HG03442 (cell line): ENCODE data around the gene REV1.

Source experiments
- ATAC-seq: cut with Tn5 transposase; IDR thresholded peaks from one replicate; pipeline ENCODE4 v1.9.1; 2021; ENCODE audit warnings: mild to moderate bottlenecking, moderate library complexity; ENCODE audit not compliant: unreplicated experiment

REV1 gene

DNA sequence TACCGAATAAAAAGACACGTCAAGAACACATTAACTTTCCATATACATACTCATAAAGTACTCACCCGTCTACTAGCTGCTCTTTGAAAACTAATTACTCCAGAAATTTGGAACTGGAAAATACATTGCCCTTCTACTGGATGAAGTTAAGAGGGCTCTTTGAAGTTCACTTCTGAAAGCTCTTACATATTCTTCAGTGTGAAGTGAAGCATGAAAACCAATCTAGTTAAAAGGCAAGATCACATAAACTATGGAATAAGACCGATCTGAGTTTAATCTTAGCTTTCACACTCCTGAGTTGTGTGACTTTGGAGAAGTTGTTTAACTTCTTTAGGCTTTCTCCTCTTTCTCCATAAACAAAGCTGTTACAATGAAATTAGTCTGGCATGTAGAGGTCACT, 38.5 kb downstream of the REV1 start:
- ATAC-seq: no peak

DNA sequence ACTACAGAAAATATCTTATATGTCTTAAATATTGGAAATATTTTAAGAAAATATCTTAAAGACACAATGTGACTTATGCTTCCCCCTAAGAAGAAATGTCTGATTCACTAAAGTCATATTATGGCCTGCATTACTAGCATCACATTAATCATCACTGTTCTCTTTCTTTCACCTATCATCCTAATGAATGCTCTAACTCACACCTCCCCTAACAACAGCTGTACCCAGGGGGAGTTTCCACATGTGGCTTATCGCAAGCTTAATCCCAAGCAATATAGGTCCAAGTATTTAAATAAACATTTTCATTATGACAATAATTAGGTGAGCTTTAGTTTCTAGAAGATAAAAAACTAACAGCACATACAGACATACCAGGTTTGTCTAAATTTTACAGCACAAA, 39.6 kb downstream of the REV1 start:
- ATAC-seq: no peak

DNA sequence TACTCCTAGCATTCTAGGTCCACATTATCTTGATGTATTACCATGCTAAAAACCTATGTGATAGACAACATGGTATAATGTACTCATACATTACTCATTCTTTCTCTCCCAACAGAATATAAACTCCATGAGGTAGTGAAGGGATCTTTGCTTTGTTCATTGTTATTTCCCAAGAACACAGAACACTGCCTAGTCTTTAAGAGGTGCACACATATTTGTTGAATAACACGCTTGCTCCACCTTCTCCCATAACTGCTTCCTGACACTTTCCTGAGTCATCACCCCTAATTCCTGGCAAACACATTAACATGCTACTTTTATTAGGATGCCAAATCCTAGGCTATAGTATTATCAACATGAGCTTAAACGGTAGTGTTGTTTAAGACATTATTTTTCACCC, 41.3 kb downstream of the REV1 start:
- ATAC-seq: no peak

DNA sequence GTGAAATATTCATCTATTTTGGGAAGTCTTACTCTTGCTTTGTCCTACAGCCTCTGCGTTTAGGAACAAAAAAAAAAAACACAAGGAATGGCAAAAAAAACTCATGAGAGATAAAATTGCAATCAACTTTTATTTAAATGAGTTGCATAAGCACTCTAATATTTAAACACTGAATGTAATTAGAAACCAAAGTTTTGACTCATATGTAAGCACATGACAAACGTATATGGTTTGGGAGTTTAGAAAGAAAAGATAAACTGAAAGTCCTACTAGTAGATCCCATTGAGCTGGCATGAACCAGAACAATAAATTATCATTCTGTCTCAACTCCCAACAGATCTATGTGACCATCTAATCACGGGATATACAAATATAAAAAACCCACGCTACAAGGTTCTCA, 44.8 kb downstream of the REV1 start:
- ATAC-seq: no peak

DNA sequence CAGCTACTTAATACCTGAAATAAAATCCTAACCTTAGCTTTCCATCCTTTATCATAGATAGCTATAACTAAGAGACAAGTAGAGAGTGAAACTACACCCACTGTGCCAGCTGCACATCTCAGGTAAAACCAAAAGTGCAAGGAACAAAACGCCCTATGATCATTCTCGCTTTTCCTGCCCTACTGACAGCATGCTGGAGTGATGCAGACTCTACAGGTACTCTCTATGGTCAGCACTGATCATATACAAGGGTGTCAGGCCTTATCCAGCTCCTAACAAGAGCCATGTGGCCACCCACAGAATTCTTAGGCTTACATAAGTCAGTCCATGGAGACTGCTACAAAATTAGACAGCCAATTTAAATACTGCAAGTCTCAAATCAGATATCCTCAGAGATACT, 45.6 kb downstream of the REV1 start:
- no peak for ATAC-seq

DNA sequence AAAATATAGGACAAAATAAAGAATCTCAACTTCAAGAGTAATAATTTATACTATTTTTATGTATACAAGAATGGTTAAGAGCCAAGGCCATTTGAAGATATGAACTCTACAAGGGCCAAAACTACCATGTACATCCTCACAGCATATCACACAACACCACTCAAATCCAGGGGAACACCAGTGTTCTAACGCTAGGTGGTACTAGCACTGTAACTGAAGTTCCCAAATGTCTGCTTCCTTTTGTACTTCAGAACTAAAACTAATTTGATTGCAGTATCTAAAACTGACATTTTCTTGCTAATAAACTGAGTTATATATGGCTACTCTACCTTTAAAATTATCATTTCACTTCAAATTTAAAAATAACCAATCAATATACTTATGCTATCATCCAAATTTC, 47.0 kb downstream of the REV1 start:
- no peak for ATAC-seq

DNA sequence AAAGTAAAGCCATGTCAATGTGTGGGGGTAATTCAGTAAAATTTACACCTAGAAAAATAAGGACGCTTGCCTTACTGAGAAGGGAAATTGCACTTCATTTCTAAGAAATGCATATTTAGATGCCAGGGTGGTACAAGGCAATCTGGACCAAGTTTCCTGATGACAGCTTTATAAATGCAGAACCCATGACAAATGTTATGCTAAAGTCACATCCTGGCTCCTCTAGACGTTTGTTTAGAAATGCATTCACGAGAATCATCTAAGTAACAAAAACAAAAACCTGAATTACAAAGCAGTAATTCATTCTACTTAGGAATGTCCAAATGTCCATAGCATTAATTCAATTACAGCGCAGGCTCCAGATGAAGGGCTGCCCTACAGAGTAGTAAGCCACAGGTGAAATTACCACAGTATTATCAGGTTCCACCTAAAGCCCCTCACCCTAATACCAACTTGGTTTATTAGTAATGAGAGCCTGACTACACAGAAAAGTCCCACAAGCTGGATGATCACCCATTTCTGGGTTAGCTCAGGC, 49.8 kb downstream of the REV1 start:
- no peak for ATAC-seq

DNA sequence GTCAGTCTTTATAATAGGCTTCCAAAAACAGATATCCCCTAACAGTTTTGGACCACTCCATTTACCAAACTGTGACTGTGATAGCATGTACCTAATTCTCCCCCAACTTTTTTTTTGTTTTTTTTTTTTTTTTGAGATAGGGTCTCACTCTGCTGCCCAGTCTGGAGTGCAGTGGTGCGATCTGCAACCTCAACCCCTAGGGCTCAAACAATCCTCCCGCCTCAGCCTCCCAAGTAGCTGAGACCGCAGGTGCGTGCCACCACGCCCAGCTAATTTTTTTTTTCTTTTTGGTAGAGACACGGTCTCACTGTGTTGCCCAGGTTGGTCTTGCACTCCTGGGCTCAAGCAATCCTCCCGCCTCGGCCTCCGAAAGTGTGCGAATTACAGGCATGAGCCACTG, 52.9 kb downstream of the REV1 start:
- ATAC-seq: no peak

DNA sequence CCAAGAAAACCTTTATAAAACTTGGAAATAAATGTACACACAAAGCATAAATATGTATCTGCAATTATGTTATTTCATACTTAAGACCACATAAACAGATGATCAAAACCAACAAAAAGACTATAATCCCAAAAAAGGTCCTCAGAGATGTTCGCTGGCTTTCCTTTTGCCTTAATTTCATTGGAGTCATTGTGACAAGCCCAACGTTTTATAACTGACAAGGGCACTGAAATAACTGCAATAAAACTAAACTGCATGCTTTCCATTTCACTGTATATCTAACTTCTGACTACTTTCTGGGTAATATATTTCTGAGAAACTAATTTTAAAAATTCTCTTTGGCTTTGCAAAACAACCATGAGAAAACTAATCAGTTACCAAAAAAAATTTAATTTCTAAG, 56.5 kb downstream of the REV1 start:
- ATAC-seq: no peak

DNA sequence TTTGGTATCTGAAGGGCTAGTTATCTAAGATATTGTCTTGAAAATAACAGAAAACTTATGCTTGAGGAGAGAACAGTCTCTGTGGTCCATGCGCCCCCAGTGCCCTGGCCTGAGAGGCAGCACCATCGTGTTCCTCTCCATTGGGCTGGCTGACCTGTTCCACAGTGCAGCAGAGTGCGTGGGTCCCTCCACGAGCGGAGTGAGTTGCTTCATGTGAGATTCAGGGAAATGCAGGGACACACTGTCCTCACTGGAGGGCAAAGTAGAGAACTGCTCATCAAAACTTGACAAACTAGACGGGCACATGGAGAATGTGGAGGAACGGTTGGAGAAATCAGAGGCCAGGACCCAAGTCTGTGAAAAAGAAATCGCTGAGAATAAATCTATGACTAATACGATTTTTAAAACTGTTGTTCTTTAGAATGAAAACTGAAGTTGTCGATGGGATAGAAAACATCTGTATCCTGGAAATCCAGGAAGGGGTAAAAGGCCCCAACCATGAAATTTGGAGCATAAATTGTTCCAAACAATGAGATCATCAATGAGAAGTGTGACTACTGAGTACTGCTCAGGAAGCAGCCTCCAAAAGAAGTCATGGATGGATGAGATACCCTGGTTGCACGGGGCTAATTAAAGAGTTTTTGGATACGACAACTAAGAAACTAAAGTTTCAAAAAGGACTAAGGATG, 58.1 kb downstream of the REV1 start:
- no peak for ATAC-seq

DNA sequence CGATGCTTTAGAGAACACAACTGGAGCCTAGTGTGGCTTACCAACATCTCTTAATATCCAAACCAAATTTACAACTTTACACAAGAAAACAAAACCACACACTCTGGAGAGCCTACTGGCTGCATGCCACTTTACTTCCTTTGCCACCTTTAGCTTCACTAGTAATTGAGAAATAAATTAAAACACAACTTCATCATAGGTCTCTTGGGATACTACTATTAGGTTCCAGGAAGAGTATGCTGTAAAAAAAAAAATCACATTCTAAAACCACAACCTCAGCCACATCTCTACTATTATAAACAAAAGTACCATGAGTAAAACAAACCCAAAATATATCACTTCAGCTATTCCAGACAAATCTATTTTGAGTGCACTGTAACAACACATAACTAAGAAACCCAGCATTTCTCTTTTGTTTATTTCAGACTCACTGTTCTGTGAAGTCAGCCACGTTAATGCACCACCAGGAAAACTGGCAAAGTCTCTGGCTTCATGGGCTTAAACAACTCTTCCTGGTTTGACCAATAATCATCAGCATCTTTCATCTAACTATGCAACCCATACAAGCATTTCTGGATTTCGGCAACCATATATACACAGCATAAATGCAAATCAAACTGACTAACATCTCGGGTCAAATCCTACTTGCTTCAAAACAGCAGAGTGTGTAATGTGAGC, 59.1 kb downstream of the REV1 start:
- no peak for ATAC-seq

DNA sequence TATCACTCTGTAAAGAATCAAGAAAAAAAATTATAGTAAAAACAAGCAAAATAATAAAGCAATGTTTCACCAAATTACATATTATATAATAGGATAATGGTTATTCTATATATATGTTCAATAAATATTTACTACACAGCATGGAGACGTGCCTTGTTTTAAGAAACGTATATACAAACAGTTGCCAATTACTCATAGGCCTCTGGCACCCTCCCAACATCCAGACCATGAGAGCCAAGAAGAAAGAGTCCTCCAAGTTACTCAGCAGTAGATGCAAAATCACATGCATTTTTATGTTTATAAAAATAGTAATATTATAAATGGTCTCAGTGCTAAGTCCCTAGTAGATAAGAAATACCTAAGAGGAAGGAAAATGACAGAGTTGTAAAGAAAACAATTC, 64.8 kb downstream of the REV1 start:
- ATAC-seq: no peak

DNA sequence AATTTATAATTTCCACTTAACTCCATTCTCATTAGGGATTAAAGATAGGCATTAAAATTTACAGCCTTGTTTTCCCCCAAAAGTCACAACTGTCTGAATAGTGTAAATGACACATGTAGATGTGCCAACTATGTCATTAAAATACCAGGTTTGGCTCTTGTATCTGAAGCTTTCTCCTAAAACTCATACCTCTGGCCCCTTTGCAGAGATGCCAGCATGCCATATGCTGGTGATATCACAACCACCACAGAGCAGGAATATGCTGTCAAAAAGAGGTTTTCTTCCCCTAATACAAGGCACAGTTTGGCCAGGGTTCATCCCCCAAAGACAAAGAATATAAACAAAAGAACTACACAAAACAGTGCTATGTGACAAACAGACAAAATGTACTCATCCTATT, 65.4 kb downstream of the REV1 start:
- no peak for ATAC-seq

DNA sequence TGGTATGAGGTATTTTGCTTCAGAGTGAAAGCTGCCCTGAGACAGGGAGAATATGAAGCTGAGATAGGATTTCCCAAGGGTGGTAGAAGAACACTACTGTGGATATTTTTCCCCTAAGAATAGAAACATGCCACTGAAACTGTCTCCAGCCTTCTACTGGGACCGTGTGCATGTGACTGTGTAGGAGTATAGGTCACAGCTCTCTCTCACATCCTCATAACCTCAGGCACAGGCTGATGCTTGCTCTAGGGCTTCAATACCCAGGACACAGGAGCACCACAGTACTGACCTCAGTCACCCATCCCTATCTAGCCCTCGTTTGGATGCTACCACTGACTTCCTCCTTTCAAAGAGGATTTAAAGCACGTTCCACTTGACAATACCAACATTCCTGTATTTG, 67.2 kb downstream of the REV1 start:
- peak; percentile 55 for ATAC-seq

DNA sequence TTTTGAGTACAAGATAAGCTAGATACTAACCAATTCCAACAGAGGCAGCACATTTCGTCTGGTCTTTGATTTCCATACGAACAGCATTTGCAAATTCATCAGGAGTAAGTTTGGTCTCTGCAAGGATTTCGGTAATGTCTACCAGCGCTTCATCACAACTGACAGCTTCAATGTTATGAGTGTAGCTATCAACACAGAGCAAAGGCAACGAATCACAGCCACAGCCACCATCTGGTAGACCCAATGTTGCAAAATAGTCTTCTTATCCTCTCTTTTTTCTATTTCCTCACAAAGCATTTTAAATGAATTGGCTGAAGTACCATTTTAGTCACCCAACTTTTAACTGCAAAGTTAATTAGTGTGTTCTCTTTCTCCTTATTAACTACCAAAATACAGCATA, 68.3 kb downstream of the REV1 start:
- ATAC-seq: no peak

DNA sequence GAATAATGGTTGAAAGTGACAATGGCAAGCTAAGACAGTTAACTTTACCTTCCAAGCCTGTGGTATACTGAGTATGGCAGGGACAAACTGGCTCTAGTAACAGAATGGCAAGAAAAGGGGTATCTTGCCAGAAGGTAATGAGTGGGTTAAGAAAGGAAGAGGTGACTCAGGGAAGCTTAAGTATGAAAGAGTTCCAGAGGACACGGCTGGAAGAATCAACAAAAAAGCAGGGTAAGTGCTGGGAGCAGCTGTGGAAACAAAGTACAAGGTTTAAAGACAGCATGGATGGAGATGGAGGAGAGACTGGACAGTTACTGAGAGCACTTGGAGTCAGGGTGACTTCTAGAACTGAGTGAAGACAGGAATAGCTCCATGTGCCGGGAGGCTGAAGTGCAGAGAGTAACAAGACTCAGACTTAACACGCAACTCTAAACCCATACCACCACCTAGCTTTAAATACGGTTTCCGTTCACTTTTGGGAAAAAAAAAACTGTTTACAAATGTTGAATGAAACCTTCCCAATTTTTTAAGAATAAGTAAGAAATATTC, 69.0 kb downstream of the REV1 start:
- ATAC-seq: no peak

DNA sequence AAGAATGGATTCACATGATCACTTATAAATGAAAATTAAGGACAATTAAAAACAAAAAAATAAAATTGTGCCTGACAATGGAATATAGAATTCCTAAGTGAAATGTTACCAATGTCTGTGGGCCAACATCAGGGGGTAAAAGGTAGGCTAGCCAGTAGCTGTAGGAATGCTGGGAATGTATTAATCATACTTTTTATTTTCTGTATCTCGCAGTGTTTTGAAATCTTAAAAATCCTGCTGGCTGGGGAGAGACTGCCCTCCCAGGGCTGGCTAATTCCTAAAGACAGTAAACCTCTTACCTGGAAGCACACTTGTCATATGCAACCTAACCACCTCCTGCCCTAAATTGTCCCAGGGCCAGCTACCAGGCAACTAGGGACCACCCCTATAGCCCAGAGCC, 69.8 kb downstream of the REV1 start:
- no peak for ATAC-seq

DNA sequence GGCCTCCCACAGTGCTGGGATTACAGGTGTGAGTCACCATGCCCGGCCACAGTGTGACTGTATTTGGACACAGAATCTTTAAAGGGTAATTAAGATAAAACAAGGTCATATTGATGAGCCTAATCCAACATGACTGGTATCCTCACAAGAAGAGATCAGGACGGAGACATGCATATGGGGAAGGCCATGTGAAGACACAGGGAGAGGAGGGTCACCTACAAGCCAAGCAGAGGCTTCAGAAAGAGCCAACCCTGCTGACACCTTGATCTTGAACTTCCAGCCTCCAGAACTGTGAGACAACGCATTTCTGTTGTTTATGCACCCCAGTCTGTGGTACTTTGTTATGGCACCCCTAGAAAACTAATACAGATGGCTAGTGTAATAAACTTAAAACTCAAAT, 72.4 kb downstream of the REV1 start:
- ATAC-seq: no peak

DNA sequence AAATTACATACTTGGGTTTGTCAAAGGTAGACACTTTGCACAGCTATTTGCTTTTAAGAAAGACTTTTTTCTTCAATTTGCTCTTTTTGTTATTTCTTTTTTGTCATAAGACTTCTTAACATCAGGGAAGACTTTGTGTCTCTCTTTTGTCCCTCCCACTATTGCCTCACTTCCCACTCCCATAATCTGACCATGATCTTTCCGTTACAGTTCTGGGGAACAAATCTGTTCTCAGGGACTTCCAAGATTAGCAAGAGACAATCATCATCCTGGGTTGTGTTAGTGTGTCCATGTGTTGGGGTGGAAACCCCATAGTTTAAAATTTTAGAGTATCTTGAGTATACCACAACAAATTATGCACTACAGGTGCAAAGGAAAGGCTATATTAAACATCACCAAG, 75.3 kb downstream of the REV1 start:
- ATAC-seq: no peak

DNA sequence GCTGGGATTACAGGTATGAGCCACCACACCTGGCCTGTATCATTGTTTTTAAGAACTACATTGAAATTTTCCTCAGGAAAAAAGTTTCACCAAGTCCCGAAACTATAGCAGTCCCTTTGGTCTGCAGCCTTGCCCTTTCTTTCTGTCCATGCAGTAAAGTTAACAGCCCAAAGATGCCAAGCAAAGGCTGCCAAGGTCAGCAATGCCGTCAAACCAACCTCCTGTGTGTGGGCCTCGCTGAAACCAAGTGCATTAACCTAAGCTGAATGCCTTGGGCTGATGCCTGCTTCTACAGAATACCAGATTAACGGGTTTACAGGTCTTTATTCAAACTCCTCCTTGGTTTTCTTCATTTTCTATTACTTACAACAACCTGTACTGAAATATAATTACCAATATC, 79.5 kb downstream of the REV1 start:
- ATAC-seq: no peak

DNA sequence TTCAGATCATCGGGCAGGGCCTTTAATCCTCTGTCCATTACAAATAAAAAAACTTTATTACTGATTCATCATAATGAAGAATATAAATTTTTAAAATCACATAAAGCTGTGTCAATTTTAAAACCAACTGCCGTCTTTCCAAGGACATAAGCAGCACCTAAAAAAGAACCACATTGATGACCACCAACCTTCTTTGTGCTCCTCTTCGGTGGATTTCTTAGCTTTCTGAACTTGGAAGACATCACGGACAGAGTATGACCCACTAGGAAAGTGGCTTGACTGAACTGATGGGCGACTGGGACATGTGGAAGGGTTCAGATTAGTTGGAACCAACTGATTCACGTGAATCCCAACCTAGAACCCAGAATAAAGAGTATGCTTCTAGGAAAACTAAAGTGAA, 83.7 kb downstream of the REV1 start:
- no peak for ATAC-seq
